HT-29 (cell line): ENCODE data around the gene AFAP1L1. TPM values are rescaled to one million over a fixed set of nuclear protein-coding genes. Genes with fewer than 3 reads are reported as not detected.
A peak's percentile ranks its signal among the peaks of the same experiment; 100 is the strongest.

Experiments
- DNase-seq: peaks from one replicate; pipeline ENCODE4 v3.0.0-alpha.2; 2015; ENCODE audit warnings: low spot score
- total RNA-seq: library from RNA; depleted of rRNA; stranded (reverse); fragments of >200 nt; shearing (Covaris generic); gene quantifications from 2 replicates; pipeline ENCODE4 v1.2.3, GENCODE V29; 2014; rRNA removed

The AFAP1L1 gene
- 0.05 TPM in 1 of 2 replicates, not detected in the other for total RNA-seq

GRCh38 chr5:149271716-149272563 lies at the start of gene AFAP1L1:
TSS of gene AFAP1L1 (plus strand) at chr5:149271859. CDS start at chr5:149271969, 110 bp downstream.
- DNase-seq, result no peak

- DNase-seq, result no peak
Measured at GRCh38 chr5:149223081-149223848, 48.4 kb upstream of the AFAP1L1 start.

- no peak for DNase-seq
Measured at GRCh38 chr5:149224282-149224681, 47.4 kb upstream of the AFAP1L1 start.

GRCh38 chr5:149227168-149227826 lies 44.4 kb upstream of the AFAP1L1 start:
- DNase-seq, result peak; percentile 62

- peak; percentile 89 for DNase-seq
Measured at GRCh38 chr5:149228618-149229297, 42.9 kb upstream of the AFAP1L1 start.

GRCh38 chr5:149229298-149229937 lies 42.2 kb upstream of the AFAP1L1 start:
- no peak for DNase-seq

GRCh38 chr5:149235841-149236240 lies 35.8 kb upstream of the AFAP1L1 start:
- no peak for DNase-seq

- no peak for DNase-seq
Measured at GRCh38 chr5:149237662-149238061, 34.0 kb upstream of the AFAP1L1 start.

- DNase-seq, result no peak
Measured at GRCh38 chr5:149238540-149238939, 33.1 kb upstream of the AFAP1L1 start.

- DNase-seq, result no peak
Measured at GRCh38 chr5:149239917-149240316, 31.7 kb upstream of the AFAP1L1 start.

GRCh38 chr5:149240354-149240998 lies 31.2 kb upstream of the AFAP1L1 start:
- no peak for DNase-seq

GRCh38 chr5:149242339-149242738 lies 29.3 kb upstream of the AFAP1L1 start:
- DNase-seq, result no peak

- DNase-seq, result no peak
Measured at GRCh38 chr5:149246906-149247305, 24.8 kb upstream of the AFAP1L1 start.

- DNase-seq, result no peak
Measured at GRCh38 chr5:149247726-149248125, 23.9 kb upstream of the AFAP1L1 start.

GRCh38 chr5:149251546-149251945 lies 20.1 kb upstream of the AFAP1L1 start:
- DNase-seq, result no peak

GRCh38 chr5:149254506-149254905 lies 17.2 kb upstream of the AFAP1L1 start:
- DNase-seq, result no peak

GRCh38 chr5:149256451-149256850 lies 15.2 kb upstream of the AFAP1L1 start:
- DNase-seq, result no peak

GRCh38 chr5:149257131-149257530 lies 14.5 kb upstream of the AFAP1L1 start:
- no peak for DNase-seq

GRCh38 chr5:149257889-149258705 lies 13.6 kb upstream of the AFAP1L1 start:
- no peak for DNase-seq

GRCh38 chr5:149260761-149261160 lies 10.9 kb upstream of the AFAP1L1 start:
- DNase-seq, result no peak
